Right hindlimb (tissue), 1 donor: ENCODE data around the gene PC.

ENCODE experiments used
- DNase-seq: peaks from one replicate; pipeline ENCODE4 v3.0.0-alpha.2; 2018

The PC gene

GRCh38 chr11:66864924-66865697, 93.1 kb downstream of the PC start:
- DNase-seq, result peak; percentile 35

DNA sequence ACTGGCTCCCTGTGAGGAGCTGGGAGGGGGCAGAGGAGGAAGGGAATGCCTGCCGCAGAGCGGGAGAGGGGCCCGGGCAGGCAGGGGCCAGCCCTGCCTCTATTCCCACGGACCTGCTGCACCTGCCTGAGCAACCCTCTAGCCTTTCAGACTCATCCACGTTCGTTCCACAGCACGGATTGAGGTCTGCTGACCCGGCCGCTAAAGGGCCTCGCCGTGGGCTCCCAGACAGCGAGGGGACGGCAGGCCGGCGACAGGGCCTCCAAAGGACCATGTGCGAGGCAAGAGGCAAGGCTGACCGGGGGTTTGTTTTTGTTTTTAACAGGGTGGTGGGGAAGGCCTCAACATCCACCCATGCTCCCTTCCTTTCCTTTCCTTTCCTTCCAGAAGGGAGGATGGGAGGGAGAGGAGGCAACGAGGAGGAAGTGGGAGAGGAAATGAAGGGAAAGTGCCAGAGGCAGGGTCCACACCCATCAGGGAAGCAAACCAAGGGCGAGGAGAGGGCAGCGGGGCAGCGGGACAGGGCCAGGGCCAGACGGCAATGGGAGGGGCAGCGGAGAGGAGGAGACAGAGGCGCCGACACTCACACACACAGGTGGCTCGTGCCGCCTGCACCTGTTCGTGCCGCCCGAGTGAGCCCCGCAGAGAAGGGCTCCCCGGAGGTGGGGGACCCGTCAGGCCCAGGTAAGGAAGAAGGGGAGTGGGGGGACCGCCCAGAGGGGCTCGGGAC, 93.8 kb downstream of the PC start:
- DNase-seq, result no peak

GRCh38 chr11:66863428-66864125, 94.6 kb downstream of the PC start:
- DNase-seq, result no peak

GRCh38 chr11:66862559-66863037, 95.6 kb downstream of the PC start:
- no peak for DNase-seq

GRCh38 chr11:66861774-66862558, 96.2 kb downstream of the PC start:
- DNase-seq, result peak; percentile 14

DNA sequence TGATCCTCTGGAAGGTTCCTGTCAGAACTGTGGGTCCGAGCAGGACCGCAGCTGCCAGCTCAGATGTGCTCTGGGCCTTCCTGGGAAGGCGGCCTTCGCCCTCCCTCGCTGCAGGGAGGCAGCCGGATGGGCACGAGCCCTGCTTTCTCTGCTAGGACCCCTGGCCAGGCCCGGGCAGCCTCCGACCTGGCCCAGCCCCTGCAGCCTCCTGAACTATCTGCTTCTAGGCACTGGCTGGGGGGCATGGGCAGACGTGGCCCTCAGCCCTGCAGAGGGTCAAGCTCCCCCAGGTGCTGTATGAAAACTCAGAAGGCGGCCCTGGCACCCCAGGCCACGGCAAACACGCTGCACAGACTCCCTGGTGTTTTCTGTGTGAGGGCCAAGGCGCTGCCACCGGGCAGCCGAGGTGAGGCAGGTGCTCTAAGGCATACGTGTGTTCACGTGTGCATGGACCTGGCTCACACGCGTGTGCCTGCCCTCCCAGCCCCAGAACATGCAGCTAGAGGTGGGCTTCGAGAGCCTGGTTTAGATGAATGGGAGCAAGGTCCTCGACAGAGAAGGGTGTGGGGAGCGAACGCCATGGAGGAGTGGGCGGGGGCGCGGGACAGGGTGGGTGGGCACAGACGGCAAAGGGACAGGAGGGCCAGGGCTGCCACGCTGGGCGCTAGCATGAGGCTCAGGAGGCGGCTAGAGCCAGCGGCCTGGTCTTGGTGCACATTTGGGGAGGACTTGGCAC, 97.0 kb downstream of the PC start:
- peak; percentile 18 for DNase-seq

DNA sequence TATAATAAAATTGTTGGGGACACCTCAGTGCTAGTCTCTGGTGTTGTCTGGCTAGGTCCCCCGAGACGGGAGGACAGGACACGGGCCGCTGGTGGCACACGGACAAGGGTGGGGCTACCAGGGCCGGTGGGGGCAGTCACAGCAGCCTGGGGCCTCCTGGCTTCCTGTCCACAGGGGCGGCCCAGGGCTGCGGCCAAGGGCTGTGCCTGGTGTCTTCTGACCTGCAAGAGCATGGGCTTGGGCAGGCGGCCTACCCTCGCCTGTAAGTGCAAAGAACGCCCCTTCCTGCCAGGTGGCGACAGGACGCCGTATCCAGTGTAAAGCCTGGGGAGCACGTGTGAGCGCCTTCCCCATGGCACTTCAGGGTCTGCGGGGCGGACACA, 97.7 kb downstream of the PC start:
- DNase-seq, result peak; percentile 17

DNA sequence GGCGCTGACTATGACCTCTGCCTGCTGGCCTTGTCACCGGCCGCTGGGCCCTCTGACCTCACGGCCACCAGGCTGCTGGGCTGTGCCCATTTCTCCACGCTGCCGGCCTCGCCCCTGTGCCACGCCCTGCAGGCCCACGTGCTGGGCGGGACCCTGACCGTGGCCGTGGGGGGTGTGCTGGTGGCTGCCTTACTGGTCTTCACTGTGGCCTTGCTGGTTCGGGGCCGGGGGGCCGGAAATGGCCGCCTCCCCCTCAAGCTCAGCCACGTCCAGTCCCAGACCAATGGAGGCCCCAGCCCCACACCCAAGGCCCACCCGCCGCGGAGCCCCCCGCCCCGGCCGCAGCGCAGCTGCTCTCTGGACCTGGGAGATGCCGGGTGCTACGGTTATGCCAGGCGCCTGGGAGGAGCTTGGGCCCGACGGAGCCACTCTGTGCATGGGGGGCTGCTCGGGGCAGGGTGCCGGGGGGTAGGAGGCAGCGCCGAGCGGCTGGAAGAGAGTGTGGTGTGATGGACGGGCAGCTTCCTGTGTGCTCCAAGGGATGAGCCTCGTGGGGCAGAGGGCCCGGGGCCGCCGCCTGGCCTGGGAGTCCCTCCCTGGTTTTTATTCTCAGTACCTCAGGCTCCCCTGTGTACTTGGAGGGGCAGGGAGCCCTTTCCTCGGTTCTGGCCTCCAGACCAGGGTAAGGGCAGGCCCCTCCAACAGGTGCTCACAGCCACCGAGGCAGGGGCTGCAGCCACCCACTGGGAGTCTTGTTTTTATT, 98.3 kb downstream of the PC start:
- DNase-seq, result peak; percentile 24

DNA sequence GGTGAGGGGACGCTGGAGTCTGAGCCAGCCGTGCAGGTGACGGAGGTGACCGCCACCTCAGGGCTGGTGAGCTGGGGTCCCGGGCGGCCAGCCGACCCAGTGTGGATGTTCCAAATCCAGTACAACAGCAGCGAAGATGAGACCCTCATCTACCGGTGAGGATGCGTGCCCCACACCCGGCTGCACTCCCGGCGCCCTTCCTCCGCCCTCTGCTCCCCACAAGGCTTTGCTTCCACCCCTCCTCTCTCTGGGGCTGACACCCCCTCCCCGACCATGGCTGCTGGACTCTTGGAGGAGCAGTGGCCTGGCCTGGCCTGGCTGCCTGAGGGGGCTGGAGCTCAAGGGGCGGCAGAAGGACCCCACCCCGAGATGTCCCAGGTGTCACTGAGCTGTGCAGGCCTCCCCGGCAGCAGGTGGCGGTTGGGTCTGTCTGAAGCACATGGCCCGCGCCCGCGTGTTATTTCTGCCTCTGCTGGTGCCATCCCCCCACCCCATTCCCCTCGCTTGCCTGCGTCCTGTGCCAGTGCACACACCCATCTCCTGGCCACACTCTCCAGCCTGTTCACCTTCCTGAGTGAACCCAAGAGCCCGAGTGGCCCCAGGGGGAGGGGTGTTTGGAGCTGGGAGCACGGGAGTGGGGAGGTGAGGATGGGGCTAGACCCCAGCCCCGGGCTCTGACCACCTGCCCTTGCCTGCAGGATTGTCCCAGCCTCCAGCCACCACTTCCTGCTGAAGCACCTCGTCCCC, 99.1 kb downstream of the PC start:
- DNase-seq, result no peak

DNA sequence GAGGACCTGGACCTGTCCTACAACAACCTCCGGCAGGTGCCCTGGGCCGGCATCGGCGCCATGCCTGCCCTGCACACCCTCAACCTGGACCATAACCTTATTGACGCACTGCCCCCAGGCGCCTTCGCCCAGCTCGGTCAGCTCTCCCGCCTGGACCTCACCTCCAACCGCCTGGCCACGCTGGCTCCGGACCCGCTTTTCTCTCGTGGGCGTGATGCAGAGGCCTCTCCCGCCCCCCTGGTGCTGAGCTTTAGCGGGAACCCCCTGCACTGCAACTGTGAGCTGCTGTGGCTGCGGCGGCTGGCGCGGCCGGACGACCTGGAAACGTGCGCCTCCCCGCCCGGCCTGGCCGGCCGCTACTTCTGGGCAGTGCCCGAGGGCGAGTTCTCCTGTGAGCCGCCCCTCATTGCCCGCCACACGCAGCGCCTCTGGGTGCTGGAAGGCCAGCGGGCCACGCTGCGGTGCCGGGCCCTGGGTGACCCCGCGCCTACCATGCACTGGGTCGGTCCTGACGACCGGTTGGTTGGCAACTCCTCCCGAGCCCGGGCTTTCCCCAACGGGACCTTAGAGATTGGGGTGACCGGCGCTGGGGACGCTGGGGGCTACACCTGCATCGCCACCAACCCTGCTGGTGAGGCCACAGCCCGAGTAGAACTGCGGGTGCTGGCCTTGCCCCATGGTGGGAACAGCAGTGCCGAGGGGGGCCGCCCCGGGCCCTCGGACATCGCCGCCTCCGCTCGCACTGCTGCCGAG, 99.8 kb downstream of the PC start:
- no peak for DNase-seq

DNA sequence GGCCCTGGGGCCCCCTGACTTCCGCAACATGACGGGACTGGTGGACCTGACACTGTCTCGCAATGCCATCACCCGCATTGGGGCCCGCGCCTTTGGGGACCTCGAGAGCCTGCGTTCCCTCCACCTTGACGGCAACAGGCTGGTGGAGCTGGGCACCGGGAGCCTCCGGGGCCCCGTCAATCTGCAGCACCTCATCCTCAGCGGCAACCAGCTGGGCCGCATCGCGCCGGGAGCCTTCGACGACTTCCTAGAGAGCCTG, 100.3 kb downstream of the PC start:
- DNase-seq, result no peak

DNA sequence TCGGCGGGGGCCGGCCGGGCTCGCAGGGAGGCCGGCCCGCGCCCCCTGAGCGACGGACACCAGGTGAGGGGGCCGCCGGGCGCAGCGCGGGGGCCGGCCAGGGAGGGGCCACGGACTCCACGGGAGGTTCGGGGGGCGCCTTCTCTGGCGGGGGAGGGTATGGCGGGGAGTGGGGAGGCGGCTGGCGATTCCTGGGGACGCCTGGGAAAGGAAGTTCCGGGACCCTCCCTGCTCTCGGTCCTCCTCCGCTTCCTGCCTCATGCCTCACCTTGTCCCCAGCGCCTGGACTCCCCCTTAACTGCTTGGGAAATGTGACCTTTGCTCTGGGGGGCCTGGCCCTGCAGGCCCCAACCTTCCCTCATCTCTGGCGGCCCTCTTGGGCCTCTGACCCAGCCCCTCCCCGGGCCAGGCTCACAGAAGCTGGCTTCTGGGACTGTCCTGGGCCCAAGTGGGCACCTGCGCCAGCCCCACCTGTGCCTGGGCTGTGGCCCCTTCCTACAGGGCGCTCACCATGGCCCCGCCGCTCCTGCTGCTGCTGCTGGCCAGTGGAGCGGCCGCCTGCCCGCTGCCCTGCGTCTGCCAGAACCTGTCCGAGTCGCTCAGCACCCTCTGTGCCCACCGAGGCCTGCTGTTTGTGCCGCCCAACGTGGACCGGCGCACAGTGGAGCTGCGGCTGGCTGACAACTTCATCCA, 100.8 kb downstream of the PC start:
- DNase-seq, result no peak

DNA sequence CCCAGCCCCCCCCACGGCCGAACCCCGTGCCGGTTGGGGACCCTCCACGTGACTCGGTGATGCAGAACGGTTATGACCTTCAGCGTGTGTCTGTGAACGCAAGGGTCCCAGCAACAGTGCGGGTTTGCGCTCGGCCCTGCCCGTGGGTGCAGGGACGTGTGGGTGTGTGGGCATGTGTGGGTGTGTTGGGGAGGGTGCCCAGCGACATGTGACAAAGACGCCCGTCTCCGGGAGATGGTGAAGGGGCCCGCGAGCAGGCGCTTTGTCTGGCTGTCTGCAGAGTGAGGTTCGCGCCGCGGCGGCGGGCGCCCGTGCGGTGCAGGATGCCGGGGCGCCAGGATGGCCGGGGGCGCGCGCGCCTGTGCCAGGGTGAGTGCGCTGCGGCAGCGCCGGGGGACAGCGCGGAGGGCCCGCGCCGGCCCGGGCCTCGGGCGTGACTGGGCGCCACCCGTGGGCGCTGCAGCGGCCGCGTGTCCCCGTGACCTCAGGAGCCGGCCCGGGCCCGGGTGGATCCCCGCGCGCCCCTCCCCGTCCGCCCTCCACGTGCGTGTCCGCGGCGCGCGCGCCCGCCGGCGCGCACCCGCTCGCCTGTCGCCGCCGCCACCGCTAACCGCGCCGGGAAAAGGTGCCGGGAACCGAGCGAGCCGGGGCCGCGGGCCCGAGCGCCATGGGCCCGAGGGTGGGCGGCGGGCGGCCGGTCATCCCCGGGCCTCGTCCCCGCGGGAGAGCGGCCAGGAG, 101.5 kb downstream of the PC start, which contains the start of gene LRFN4:
TSS of gene LRFN4 (plus strand) at position 569 of the 738 bp plus-strand sequence. CDS start 681 bp downstream, outside the sequence.
- DNase-seq, result no peak

DNA sequence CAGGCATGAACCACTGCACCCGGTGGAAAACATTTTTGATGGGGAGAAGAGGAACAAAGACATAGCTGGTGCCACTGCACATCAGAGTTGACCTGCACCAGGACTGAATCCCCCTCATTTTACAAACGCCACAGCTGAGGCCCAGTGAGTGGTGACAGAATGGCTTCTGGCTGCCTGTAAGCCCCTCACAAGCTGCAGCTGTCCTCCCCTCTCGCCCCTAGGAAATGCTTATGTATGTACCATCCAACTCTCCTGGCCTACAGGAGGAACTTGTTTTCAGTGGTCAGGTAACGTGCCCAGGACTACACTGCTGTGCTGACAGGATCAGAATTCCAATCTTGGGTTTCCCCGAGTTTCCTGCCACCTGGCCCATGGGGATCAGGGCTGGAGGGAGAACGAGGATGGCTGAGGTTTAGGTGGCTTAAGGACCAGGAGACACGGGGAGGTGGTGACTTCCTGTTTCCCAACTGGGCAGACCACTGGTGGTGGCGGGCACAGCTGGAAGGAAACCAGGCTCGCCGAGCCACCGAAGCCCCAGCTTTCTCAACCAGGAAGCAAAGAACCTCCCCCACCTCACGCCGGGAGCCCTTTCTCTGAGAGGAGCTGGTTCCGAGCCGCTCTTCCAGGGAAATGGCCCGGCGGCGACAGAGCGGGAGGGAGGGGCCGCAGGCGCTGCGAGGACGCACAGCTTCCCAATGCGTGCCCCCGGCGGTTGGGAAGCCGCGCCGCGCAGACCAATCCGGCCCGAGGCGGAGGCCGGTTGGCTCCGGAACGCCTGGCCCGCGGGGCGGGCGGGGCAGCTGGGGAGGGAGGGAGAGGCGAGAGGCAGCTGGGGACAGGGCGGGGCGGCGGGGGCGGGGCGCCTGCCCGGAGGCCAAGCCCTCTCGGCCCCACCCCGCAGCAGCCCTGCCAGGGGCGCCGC, 102.3 kb downstream of the PC start:
- DNase-seq, result peak; percentile 96

- peak; percentile 9 for DNase-seq
Observed at GRCh38 chr11:66854729-66855211, 103.4 kb downstream of the PC start.

- DNase-seq, result no peak
Observed at GRCh38 chr11:66854231-66854661, 103.9 kb downstream of the PC start.
